DOHH2 (cell line): Measurements from ENCODE around the gene ZBTB49.
A peak's percentile ranks its signal among the peaks of the same experiment; 100 is the strongest.

Experiments
- H3F3A ChIP-seq: fragments of 200-600 bp; sonication (generic), shearing (Covaris generic); 2 replicates; pipeline ENCODE4 v1.6.0; 2016; ENCODE audit warnings: antibody characterized with exemption, mild to moderate bottlenecking; ENCODE audit not compliant: control insufficient read depth, insufficient read depth
- H3K27ac ChIP-seq: fragments of 200-600 bp; sonication (generic); 2 replicates; pipeline ENCODE4 v1.5.1; 2014; ENCODE audit warnings: low read depth, mild to moderate bottlenecking, low read length, moderate library complexity
- H3K27me3 ChIP-seq: fragments of 200-600 bp; sonication (generic); 2 replicates; pipeline ENCODE4 v1.6.1; 2014; ENCODE audit warnings: mild to moderate bottlenecking, low read length, mixed read lengths; ENCODE audit not compliant: control insufficient read depth
- H3K36me3 ChIP-seq: fragments of 200-600 bp; sonication (generic); 2 replicates; pipeline ENCODE4 v1.6.1; 2014; ENCODE audit warnings: mild to moderate bottlenecking, low read length, moderate library complexity, mixed read lengths; ENCODE audit not compliant: control insufficient read depth
- H3K4me1 ChIP-seq: fragments of 200-600 bp; sonication (generic); 2 replicates; pipeline ENCODE4 v1.6.1; 2014; ENCODE audit warnings: mild to moderate bottlenecking, low read length, mixed read lengths; ENCODE audit not compliant: control insufficient read depth
- H3K4me2 ChIP-seq: fragments of 200-600 bp; sonication (generic); 2 replicates; pipeline ENCODE4 v1.6.0; 2014; ENCODE audit warnings: mild to moderate bottlenecking, low read length, moderate library complexity
- H3K4me3 ChIP-seq: fragments of 200-600 bp; sonication (generic); 2 replicates; pipeline ENCODE4 v1.5.1; 2014; ENCODE audit warnings: mild to moderate bottlenecking, low read length, mixed read lengths
- H3K79me2 ChIP-seq: fragments of 200-600 bp; sonication (generic); 2 replicates; pipeline ENCODE4 v1.6.1; 2014; ENCODE audit warnings: mild to moderate bottlenecking, low read length, mixed read lengths; ENCODE audit not compliant: control insufficient read depth
- H3K9me2 ChIP-seq: fragments of 200-600 bp; sonication (generic); replicated peaks from 2 replicates; pipeline ENCODE4 v1.6.1; 2014; ENCODE audit warnings: mild to moderate bottlenecking, low read length, mixed read lengths; ENCODE audit not compliant: control insufficient read depth
- H3K9me3 ChIP-seq: fragments of 200-600 bp; sonication (generic); 2 replicates; pipeline ENCODE4 v1.6.1; 2014; ENCODE audit warnings: antibody characterized with exemption, low read length, mixed read lengths; ENCODE audit not compliant: control insufficient read depth, insufficient read depth
- H4K20me1 ChIP-seq: fragments of 200-600 bp; sonication (generic); 2 replicates; pipeline ENCODE4 v1.6.0; 2014; ENCODE audit warnings: low read depth, mild to moderate bottlenecking, antibody characterized with exemption, low read length, moderate library complexity; ENCODE audit not compliant: control insufficient read depth, insufficient read depth
- CTCF ChIP-seq: fragments of 200-600 bp; sonication (generic); IDR thresholded peaks from one replicate; pipeline ENCODE4 v1.5.1; 2014; ENCODE audit warnings: antibody characterized with exemption, mild to moderate bottlenecking, low read depth, low read length; ENCODE audit not compliant: poor library complexity, severe bottlenecking
- EZH2phosphoT487 ChIP-seq: fragments of 200-600 bp; sonication (generic); IDR thresholded peaks from 2 replicates; pipeline ENCODE4 v1.6.1; 2017; ENCODE audit warnings: borderline replicate concordance, mild to moderate bottlenecking, antibody characterized with exemption, low read length, moderate library complexity, mixed read lengths

ZBTB49 gene

GRCh38 chr4:4259484-4260100, 30.5 kb upstream of the ZBTB49 start:
- Histone ChIP-seq H3K4me2 (no peak overlapping the region), H3K4me1 (no peaks in the 10 kb centered on the region), H3K9me3 (no peaks in the 10 kb centered on the region), H3K36me3 (no peaks in the 10 kb centered on the region), H3K27ac (no peak overlapping the region), H3K4me3 (no peak overlapping the region), H3K9me2 (no peaks in the 10 kb centered on the region), H3K79me2 (no peaks in the 10 kb centered on the region), H3K27me3 (peaks cover 7% of the 10 kb centered on the region; the same call in 1 of the 2 replicates), H3F3A (no peaks in the 10 kb centered on the region), H4K20me1 (no peaks in the 10 kb centered on the region)
- TF ChIP-seq CTCF (no peak), EZH2phosphoT487 (no peak)

- Histone ChIP-seq H3K27me3 (peaks cover 6% of the 10 kb centered on the region; the same call in 1 of the 2 replicates), H3K4me3 (no peak overlapping the region), H3K9me2 (no peaks in the 10 kb centered on the region), H3F3A (no peaks in the 10 kb centered on the region), H3K4me2 (no peak overlapping the region), H3K27ac (no peak overlapping the region), H3K79me2 (no peaks in the 10 kb centered on the region), H4K20me1 (no peaks in the 10 kb centered on the region), H3K4me1 (no peaks in the 10 kb centered on the region), H3K36me3 (no peaks in the 10 kb centered on the region), H3K9me3 (no peaks in the 10 kb centered on the region)
- TF ChIP-seq EZH2phosphoT487: no peak
- TF ChIP-seq CTCF: peak; percentile 84
Measured at GRCh38 chr4:4260185-4260751, 29.8 kb upstream of the ZBTB49 start.

- H3K79me2 ChIP-seq: no peaks in the 10 kb centered on the region
- H3K27ac ChIP-seq: no peak overlapping the region
- H3F3A ChIP-seq: no peaks in the 10 kb centered on the region
- no peaks in the 10 kb centered on the region for H3K27me3 ChIP-seq
- H3K4me3 ChIP-seq: no peak overlapping the region
- no peaks in the 10 kb centered on the region for H3K9me2 ChIP-seq
- peaks cover 47% of the 10 kb centered on the region for H3K36me3 ChIP-seq
- no peaks in the 10 kb centered on the region for H3K9me3 ChIP-seq
- TF ChIP-seq CTCF (no peak), EZH2phosphoT487 (no peak)
- H3K4me1 ChIP-seq: no peaks in the 10 kb centered on the region
- H3K4me2 ChIP-seq: no peak overlapping the region
- no peaks in the 10 kb centered on the region for H4K20me1 ChIP-seq
Measured at GRCh38 chr4:4267981-4268380, 22.1 kb upstream of the ZBTB49 start.
